NCI-H1417 treated with DMSO at 0.1 percent for 48 hours (cell line): ENCODE results near the gene EHMT1.
A peak's percentile ranks its signal among the peaks of the same experiment; 100 is the strongest.
"Not testable (repeated sequence)": the region's sequence is repeated elsewhere in the genome, so short reads cannot be mapped to it uniquely, and the experiment has no call there.

ENCODE experiments used
- DNase-seq: peaks from one replicate; lab custom pipeline; 2025; lab: John Stamatoyannopoulos, UW

Gene EHMT1

DNA sequence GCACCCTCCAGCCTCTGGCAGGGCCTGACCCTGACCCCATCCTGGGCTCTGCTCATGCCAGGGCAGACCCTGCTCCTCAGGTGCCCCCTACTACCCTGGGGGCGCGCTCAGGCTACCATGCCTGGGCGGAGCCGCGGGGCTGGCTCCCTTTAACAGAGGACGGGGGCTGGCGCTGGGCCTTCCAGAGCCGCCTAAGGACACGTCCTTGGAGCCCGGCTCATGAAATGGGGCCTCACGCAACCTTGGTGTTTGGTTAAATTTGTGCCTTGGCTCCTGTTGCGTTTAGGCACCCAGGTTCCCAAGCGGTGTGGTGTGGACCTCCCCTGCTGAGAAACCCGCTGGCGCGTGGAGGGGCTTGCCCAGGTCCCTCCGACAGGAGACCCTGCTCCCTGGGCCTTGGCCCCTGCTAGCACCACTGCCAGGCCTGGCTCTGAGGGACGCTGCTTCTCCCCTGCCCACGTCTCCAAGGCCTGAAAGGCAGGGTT lies 3.4 kb upstream of the EHMT1 start:
- no peak for DNase-seq

GRCh38 chr9:137619240-137620047 lies 639 bp downstream of the EHMT1 start:
- DNase-seq, result no peak

- no peak for DNase-seq
Measured at GRCh38 chr9:137620048-137620405, 1.2 kb downstream of the EHMT1 start.

DNA sequence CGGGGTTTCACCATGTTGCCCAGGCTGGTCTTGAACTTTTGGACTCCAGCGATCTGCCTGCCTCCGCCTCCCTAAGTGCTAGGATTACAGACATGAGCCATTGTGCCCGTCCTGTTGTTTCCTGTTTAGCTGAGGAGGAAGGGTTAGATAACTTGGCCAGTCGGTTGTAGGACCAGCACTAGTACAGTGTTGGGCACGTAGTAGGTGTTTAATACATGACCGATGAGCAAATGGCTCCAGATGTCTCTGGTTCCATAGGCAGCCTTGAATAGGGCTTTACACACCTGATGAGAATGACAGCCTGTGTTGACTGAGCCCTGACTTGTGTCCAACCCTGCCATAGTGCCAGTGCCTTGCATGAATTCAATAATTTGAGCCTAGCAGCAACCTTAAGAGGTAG lies 1.8 kb downstream of the EHMT1 start:
- no peak for DNase-seq

DNA sequence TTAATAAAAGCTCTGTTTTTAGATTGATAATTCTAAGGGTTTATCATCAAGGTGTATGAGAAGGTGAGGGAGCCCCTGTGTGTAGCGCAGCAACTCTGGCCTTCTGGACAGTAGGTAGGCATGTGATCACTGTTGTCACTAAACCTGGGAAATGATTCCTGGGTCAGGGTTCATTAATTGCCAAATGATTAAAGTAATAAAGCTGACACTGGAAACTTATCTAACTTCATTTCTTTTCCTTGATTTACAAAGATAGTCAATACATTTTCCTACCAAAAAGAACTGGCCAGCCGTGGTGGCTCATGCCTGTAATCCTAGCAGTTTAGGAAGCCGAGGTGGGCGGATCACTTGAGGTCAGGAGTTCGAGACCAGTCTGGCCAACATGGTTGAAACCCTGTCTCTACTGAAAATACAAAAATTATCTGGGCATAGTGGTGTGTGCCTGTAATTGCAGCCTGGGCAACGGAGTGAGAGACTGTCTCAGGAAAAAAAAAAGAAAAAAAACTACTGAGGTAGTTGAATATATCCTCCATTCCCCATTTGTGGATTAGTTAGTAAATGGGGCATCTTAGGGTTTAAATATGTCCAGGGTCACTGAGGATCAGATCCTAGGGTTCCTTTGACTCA lies 2.4 kb downstream of the EHMT1 start:
- no peak for DNase-seq

DNA sequence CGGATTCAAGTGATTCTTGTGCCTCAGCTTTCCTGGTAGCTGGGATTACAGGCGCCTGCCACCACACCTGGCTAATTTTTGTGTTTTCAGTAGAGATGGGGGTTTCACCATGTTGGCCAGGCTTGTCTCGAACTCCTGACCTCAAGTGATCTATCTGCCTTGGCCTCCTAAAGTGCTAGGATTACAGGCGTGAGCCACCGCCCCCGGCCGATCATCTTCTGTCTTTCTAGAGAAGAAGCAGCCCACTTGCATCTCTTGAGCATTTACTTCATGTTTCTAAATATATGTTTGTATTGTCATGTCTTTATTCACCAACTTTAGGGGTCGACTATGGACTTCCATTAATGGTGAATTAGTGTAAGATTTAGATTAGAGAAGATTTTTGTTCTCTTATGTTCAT lies 3.4 kb downstream of the EHMT1 start:
- not testable (repeated sequence) for DNase-seq

DNA sequence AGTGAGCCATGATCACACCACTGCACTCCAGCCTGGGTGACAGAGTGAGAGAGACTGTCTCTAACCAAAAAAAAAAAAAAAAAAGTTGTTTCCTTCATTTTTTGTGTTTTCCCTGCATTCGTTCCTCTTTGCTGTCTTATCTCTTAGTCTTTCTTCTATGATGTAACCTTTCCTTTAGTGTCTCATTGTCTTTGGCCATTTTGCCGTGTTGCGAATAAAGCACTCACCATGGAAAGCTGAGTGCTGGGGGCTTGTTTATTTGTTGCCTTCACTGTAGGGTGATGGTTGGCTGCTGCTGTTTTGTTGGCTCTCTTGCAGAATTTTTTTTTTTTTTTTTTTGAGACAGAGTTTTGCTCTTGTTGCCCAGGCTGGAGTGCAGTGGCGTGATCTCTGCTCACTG lies 7.7 kb downstream of the EHMT1 start:
- DNase-seq, result no peak

DNA sequence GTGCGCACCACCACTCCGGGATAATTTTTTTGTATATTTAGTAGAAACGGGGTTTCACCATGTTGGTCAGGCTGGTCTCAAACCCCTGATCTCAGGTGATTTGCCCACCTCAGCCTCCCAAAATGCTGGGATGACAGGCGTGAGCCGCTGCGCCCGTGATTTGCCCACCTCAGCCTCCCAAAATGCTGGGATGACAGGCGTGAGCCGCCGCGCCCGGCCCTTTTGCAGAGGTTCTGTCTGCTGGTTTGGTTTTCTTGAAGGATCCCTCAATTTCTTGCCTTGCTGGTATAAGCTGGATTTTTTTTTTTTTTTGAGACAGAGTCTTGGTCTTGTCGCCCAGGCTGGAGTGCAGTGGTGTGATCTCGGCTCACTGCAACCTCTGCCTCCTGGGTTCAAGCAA lies 8.6 kb downstream of the EHMT1 start:
- DNase-seq, result not testable (repeated sequence)

DNA sequence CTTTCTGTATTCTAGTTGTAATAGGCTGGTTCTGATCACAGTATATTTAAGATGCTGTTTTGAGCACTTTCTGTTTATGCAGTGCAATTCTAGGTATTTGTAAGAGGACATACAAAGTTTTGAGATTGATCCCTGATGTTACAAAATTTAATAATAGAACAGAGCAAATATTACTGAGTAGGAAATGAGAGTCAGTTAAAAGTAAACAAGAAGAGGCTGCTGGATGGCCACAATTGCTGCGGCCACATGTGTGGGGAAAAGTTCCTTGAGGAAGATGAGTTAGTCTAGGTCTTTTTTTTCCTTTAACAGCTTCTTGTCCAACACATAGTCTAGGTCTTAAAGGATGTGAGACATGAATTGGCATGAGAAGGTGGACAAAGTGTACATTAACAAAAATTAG lies 11.3 kb downstream of the EHMT1 start:
- no peak for DNase-seq

DNA sequence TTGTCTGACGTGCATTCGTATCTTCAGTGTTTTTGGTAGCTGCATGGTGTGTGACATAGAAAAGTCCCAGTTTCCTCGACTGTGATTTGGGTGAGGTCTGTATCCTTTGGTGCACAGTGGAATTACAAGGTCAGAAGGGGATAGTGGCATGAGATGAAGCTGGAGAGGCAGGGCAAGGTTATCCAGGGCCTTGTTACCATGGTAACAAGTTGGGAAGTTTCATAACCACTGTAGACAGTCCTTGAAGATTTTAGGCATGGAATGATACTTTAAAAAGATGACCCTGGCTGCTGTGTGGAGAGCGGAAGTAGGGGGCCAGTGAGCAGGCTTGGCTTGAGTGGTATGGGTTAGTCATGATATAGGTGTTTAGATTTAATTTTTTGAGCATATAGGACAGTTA lies 11.9 kb downstream of the EHMT1 start:
- DNase-seq, result no peak

- DNase-seq, result no peak
Measured at GRCh38 chr9:137631345-137632229, 12.8 kb downstream of the EHMT1 start.

GRCh38 chr9:137632230-137633161 lies 13.7 kb downstream of the EHMT1 start:
- no peak for DNase-seq

- DNase-seq, result no peak
Measured at GRCh38 chr9:137634016-137634415, 15.2 kb downstream of the EHMT1 start.

DNA sequence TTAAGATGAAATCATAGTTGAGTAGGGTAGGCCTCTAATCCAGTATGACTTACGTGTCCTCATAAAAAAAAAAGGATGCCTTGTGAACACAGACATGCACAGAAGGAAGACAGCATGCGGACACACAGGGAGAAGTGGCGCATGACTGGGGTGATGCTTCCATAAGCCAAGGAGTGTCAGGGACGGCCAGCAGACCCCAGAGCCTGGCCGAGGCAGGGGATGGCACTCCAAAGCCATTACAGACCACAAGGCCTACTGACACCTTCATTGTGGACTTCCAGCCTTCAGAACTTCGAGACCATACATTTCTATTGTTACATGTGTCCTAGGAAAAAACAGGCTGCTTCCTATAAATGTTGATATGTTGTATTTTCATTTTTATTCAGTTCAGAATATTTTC lies 19.9 kb downstream of the EHMT1 start:
- no peak for DNase-seq

DNA sequence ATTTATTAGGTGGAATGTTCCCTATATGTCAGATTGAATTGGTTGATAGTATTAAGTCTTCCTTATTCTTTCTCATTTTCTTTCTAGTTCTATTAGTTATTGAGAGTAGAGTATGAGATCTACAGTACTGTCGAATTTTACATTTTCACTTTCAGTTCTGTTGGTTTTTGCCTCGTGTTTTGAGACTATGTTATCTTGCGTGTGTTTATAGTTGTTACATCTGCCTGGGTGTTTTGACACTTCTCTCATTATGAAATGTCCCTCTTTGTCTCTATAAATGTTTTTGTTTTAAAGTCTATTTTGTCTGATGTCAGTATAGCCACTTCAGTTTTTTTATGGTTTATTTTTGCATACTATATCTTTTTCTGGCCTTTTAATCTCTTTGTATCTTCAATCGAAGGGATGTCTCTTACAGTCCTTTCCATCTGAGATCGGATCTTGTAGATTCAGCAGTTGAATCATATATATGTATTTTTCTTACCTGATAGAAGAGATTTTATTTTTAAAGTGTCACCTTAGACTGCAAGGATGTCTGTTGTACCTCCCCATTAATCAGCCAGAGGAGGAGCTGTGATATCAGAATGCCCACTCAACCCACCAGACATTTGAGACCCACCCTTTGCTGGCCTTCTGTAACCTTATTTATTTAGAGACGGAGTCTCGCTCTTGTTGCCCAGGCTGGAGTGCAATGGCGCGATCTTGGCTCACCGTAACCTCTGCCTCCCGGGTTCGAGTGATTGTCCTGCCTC lies 20.7 kb downstream of the EHMT1 start:
- no peak for DNase-seq

DNA sequence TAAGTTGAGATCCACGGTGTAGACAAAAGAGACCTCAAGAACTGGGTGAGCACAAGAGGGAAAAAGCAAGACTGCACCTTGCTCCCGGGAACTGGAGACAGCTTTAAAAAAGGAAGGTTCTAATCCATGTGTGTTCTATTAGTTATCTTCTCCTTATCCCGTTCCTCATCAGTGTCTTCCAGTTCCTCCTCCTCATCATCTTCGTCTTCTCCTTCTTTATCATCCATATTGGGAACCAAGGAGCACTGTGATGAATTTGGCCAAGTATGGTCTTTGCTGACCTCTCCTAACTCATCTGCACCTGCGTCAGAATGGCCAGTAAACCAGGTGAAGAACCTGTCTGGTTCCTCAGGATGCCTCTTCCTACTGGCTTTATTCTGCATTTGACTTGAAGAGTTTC lies 22.1 kb downstream of the EHMT1 start:
- no peak for DNase-seq

GRCh38 chr9:137642118-137642601 lies 23.4 kb downstream of the EHMT1 start:
- DNase-seq, result no peak

GRCh38 chr9:137642892-137643291 lies 24.1 kb downstream of the EHMT1 start:
- DNase-seq, result no peak

GRCh38 chr9:137643921-137644320 lies 25.1 kb downstream of the EHMT1 start:
- DNase-seq, result no peak

DNA sequence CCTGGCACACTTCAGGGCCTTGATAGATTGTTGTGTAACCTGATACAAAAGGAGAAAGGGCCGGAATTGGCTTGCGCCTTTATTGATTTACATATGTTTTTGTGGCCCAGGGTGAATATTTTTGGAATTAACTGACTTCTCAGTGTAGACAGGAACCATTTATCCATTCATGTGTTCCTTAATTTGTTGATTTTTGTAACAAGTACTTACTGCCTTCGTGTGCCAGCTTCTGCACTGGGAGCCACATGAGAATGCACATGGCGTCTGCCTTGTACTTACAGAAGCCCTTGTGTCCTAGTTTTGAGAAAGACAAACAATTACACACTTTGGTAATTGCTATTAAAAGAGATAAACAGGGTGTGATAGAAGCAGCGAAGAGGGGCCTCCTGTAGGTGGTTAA lies 26.4 kb downstream of the EHMT1 start:
- peak; percentile 5 for DNase-seq

DNA sequence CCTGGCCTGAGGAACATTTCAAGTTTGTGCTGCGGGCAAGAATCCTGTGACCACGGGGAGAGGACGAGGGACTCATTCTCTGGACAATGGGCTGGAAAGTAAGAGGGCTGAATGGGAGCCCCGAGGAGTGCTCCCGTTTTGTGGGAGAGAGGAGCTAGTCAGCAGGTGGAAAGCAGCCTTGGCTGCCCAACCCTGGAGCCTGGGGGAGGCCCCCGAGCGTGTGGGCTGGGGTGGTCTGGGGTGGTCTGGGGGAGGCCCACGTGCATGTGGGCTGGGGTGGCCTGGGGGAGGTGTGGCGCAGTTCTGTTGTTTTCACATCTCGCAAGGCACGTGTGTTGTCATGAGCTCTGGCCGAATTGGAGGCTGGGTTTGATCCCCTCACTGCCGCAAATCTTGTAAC lies 27.5 kb downstream of the EHMT1 start:
- no peak for DNase-seq
